IPS-18a (cell line): ENCODE results near the gene WDR55.
"Not testable (repeated sequence)": the region's sequence is repeated elsewhere in the genome, so short reads cannot be mapped to it uniquely, and the experiment has no call there.

Source experiments
- H3K27ac ChIP-seq: one replicate; pipeline ENCODE4 v1.5.1; 2013; ENCODE audit warnings: low read length
- H3K27me3 ChIP-seq: one replicate; pipeline ENCODE4 v1.6.1; 2013; ENCODE audit warnings: mild to moderate bottlenecking, low read length; ENCODE audit not compliant: control insufficient read depth, insufficient read depth
- H3K36me3 ChIP-seq: one replicate; pipeline ENCODE4 v1.6.1; 2013; ENCODE audit warnings: low read depth, low read length; ENCODE audit not compliant: control insufficient read depth
- H3K4me1 ChIP-seq: one replicate; pipeline ENCODE4 v1.6.1; 2013; ENCODE audit warnings: low read depth, low read length; ENCODE audit not compliant: control insufficient read depth
- H3K4me3 ChIP-seq: one replicate; pipeline ENCODE4 v1.5.1; 2013; ENCODE audit warnings: low read length
- H3K9ac ChIP-seq: one replicate; pipeline ENCODE4 v1.6.1; 2013; ENCODE audit warnings: mild to moderate bottlenecking, low read length, moderate library complexity
- H3K9me3 ChIP-seq: one replicate; pipeline ENCODE4 v1.6.1; 2013; ENCODE audit warnings: low read depth, low read length; ENCODE audit not compliant: control insufficient read depth

The WDR55 gene, protein sequence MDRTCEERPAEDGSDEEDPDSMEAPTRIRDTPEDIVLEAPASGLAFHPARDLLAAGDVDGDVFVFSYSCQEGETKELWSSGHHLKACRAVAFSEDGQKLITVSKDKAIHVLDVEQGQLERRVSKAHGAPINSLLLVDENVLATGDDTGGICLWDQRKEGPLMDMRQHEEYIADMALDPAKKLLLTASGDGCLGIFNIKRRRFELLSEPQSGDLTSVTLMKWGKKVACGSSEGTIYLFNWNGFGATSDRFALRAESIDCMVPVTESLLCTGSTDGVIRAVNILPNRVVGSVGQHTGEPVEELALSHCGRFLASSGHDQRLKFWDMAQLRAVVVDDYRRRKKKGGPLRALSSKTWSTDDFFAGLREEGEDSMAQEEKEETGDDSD

DNA sequence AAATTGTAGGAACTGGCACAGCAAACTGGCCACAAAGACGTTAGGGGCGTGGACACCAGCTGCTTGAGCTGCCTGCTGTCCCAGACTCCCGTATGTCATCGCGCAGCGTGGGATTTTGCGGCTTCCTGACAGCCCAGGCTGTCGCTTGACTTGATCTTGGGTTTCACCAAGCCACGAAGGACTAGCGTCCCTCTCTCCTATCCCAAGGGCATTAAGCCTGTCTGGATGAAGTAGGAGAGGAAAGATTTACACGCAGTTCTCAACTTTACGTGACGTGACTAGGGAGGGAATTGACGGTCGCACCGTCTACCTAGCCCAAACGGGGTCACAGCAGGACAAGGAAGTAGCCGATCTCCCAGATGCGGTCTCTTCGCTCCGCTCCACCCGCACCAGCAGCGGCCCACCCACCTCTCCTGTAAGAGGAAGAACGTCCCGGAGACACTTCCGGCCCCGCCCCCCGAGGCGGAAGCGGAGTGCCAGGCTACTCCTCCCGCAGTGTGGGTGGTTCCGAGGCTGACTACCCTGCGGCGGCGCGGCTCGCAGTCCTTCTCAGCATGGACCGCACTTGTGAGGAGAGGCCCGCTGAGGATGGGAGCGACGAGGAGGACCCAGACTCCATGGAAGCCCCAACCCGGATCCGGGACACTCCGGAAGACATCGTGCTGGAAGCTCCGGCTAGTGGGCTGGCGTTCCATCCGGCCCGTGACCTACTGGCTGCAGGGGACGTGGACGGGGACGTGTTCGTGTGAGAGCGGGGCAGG, at the start of gene WDR55:
TSS of gene WDR55 (plus strand) at position 546 of the 761 bp plus-strand sequence. CDS start at position 555, 9 bp downstream.
- no peak within 1 kb of the TSS for H3K27ac ChIP-seq

DNA sequence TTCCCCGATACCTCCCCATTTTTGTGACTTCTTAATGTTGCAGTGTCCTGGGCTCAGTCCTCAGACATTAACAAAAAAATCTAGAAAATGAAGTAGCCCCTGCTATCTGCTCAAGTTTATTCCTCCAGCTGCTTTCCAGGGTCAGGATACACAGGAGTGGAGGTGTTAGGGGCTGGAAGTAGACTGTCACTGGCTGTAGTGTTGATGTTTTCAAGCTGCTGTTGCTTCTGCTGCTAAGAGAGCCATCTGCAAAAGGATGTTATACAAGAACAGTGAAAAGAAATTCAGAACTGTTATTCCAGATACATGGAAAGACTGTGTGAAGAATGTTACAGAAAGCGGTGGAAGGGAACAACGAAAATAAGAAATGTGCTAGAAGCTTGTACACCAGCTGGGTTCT, 42.4 kb upstream of the WDR55 start:
- Histone ChIP-seq H3K27me3 (no peaks in the 10 kb centered on the region), H3K27ac (no peak overlapping the region), H3K9ac (no peak overlapping the region), H3K4me3 (no peak overlapping the region), H3K4me1 (no peaks in the 10 kb centered on the region), H3K9me3 (no peaks in the 10 kb centered on the region), H3K36me3 (no peaks in the 10 kb centered on the region)

More for the DNA sequence above, at the start of gene WDR55:
- no peaks in the 10 kb centered on the region for H3K9me3 ChIP-seq
- no peaks in the 10 kb centered on the region for H3K4me1 ChIP-seq
- no peaks in the 10 kb centered on the region for H3K27me3 ChIP-seq
- peak within 1 kb of the TSS; percentile 91 for H3K4me3 ChIP-seq
- peaks cover 53% of the 10 kb centered on the region for H3K36me3 ChIP-seq
- H3K9ac ChIP-seq = peak within 1 kb of the TSS; percentile 61

DNA sequence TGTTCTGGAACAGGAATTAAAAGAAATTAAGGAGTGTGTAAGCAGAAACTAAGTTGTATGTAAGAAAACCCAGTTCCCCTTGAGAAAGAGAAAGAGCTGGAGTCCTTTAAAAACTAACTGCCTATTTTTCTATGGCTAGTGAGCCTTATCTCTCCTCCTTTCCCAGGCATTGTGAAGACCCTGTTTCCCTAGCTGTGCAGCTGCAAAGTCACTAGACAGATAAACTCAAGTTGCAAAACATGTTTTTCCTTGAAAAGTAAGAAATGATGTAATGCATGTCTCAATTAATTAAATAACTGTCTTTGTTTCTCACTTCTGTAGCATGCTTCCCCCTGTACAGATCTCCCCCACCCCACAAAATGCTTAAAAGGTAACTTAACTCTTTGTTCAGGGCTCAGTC, 41.6 kb upstream of the WDR55 start:
- not testable (repeated sequence) for H3K27ac ChIP-seq, H3K27me3 ChIP-seq, H3K9me3 ChIP-seq, H3K4me3 ChIP-seq, H3K4me1 ChIP-seq, H3K36me3 ChIP-seq, H3K9ac ChIP-seq

DNA sequence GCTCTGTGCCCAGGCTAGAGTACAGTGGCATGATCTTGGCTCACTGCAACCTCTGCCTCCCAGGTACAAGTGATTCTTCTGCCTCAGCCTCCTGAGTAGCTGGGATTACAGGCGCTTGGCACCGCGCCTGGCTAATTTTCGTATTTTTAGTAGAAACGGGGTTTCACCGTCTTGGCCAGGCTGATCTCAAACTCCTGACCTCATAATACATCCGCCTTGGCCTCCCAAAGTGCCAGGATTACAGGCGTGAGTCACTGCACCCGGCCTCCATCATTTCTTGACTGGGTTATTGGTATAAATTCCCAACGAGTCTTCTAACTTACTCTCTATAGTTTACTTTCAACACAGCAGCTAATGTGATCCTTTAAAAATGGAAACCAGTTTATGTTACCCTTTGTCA, 39.8 kb upstream of the WDR55 start:
- H3K4me1 ChIP-seq, H3K36me3 ChIP-seq, H3K4me3 ChIP-seq, H3K27me3 ChIP-seq, H3K9me3 ChIP-seq, H3K27ac ChIP-seq, H3K9ac ChIP-seq: not testable (repeated sequence)

DNA sequence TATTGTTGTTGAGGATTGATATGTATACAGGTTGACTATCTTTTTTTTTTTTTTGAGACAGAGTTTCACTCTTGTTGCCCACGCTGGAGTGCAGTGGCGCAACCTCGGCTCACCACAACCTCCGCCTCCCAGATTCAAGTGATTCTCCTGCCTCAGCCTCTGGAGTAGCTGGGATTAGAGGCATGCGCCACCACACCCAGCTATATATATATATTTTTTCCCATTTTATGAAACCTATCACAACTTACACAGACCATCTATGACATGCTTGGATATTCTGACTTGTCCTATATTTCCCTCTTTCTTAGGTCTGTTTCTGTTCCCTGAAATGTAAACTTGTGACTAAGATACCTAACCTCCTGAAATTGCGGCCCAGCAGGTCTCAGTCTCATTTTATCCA, 36.7 kb upstream of the WDR55 start:
- Histone ChIP-seq H3K9me3 (peaks cover 5% of the 10 kb centered on the region), H3K4me3 (no peak overlapping the region), H3K27ac (no peak overlapping the region), H3K4me1 (no peaks in the 10 kb centered on the region), H3K36me3 (no peaks in the 10 kb centered on the region), H3K9ac (no peak overlapping the region), H3K27me3 (peaks cover 29% of the 10 kb centered on the region)

DNA sequence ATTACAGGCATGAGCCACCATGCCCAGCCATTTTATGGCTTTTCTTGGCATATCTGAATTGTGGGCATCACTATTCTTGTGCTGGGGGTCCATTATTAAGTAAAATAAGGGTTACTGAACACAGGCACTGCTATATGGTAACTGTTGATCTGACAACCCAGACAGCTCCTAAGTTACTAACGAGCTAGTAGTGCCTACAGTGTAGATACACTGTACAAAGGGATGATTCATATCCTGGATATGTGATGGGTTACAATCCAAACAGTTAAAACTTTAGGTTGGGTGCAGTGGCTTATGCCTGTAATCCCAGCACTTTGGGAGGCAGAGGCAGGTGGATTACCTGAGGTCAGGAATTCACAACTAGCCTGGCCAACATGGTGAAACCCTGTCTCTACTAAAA, 36.0 kb upstream of the WDR55 start:
- Histone ChIP-seq H3K27ac (no peak overlapping the region), H3K9ac (no peak overlapping the region), H3K27me3 (peaks cover 36% of the 10 kb centered on the region), H3K36me3 (no peaks in the 10 kb centered on the region), H3K4me3 (no peak overlapping the region), H3K9me3 (peaks cover 5% of the 10 kb centered on the region), H3K4me1 (no peaks in the 10 kb centered on the region)

DNA sequence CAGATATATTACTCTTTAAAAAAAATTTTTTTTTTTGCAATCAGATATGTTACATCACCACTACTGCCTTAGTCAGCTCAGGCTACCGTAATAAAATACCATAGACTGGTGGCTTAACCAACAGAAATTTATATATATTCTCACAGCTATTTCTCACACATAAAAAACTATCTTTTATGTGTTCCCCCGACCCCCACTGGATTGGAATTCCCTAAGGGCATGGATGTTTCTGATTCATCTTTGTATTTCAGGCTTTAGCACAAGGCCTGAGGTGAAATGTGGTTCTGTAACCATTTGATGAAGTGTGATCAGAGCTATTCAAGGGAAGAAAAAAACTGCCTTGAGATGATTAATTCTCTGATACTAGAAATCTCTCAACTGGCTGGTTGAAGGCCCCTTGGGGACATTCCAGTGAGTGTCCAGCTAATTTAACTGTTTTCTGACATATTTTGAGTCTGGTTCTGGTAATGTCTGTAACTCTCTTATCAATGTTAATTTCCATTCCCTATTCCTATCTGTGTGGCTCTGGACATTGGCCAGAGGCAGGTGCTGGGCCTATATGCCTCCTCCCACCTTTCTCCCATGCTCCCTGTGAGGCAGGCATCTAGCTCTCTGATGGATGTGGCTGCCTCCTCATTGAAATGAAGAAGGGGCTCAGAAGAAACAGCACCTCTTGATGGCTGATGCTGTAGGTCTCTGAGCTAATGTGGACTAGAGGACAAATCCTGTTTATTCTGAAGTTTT, 34.2 kb upstream of the WDR55 start:
- Histone ChIP-seq H3K4me3 (no peak overlapping the region), H3K27ac (no peak overlapping the region), H3K36me3 (no peaks in the 10 kb centered on the region), H3K9me3 (peaks cover 5% of the 10 kb centered on the region), H3K9ac (no peak overlapping the region), H3K27me3 (peaks cover 42% of the 10 kb centered on the region), H3K4me1 (no peaks in the 10 kb centered on the region)

DNA sequence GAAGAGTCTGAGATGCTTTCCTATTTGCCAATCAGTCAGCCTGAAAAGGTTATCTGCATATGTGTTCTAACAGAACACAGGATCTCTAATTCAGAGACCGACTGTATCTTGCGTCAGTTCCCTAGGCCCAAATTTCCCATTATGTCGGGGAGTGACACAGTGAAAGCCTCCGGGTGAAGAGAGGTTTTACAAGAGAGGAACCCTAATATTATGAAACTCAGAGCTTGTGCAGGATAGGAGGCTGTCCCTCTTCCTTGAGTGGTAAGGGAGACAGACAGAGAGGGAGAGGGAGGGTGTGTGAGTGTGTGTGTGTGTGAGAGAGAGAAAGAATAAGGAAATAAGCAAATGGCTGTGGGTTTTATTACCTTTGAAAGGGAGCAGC, 33.7 kb upstream of the WDR55 start:
- H3K4me1 ChIP-seq = no peaks in the 10 kb centered on the region
- H3K27me3 ChIP-seq = peaks cover 42% of the 10 kb centered on the region
- peaks cover 5% of the 10 kb centered on the region for H3K9me3 ChIP-seq
- H3K4me3 ChIP-seq = no peak overlapping the region
- H3K9ac ChIP-seq = no peak overlapping the region
- H3K36me3 ChIP-seq = no peaks in the 10 kb centered on the region
- no peak overlapping the region for H3K27ac ChIP-seq

DNA sequence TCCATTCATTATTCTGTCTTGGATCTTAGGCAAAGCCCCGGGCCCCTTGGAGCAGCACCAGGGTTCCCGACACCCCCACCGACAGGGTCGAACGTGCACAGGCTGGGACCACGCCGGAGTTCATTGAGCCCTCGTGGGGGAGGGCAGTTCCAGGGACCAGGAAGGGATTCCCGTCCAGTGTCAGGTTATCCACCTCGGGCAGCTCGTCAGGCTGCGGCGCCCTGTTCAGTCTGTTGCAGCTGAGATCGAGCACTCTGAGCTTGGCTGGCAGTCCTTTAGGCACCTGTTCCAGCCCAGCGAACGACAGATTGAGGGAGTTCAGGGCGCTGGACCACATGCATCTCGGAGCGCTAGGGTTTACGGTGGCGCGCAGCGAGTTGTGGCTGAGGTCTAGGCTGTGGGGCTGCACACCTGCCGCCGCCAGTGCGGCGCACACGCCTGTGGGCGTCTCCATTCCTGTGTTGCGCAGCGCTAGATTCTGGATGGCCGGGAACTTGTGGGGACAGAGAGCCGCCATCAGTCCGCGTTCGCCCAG, 32.8 kb upstream of the WDR55 start:
- no peaks in the 10 kb centered on the region for H3K4me1 ChIP-seq
- no peaks in the 10 kb centered on the region for H3K36me3 ChIP-seq
- H3K4me3 ChIP-seq = peak overlapping the region; percentile 50
- H3K9me3 ChIP-seq = peaks cover 5% of the 10 kb centered on the region
- H3K27me3 ChIP-seq = peaks cover 42% of the 10 kb centered on the region
- no peak overlapping the region for H3K9ac ChIP-seq
- no peak overlapping the region for H3K27ac ChIP-seq

DNA sequence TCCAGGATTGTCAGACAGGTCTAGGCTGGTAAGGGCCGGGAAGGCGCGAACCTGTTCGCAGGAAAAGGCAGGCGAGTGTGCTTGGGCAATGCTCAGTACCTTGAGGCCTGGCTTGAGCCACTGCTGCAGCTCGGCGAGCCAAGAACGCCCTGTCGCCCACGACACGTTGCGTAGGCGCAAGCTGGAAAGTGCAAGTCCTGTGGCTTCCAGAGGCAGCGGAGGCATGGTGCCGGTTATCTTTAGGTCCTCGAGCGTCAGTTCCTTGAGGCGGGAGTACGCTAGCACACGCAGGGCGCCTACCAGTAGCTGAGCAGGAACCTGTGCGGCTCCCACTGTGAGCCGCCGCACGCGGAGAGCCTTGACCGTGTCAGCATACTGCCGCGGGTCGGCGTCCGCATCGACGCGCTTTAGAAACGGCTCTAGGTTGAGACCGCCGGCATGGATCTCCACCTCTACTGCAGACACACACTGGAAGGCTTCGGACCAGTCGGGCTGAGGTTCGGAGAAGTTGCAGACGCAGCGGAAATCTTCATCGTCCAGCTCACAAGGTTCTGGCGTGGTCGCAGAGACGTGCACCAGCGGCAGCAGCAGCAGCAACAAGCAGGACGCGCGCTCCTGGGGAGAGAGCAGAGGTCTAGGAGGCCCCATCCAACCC, 32.2 kb upstream of the WDR55 start:
- H3K9ac ChIP-seq = no peak overlapping the region
- H3K27ac ChIP-seq = no peak overlapping the region
- no peaks in the 10 kb centered on the region for H3K36me3 ChIP-seq
- peak overlapping the region; percentile 50 for H3K4me3 ChIP-seq
- H3K9me3 ChIP-seq = peaks cover 5% of the 10 kb centered on the region
- H3K27me3 ChIP-seq = peaks cover 42% of the 10 kb centered on the region
- no peaks in the 10 kb centered on the region for H3K4me1 ChIP-seq

DNA sequence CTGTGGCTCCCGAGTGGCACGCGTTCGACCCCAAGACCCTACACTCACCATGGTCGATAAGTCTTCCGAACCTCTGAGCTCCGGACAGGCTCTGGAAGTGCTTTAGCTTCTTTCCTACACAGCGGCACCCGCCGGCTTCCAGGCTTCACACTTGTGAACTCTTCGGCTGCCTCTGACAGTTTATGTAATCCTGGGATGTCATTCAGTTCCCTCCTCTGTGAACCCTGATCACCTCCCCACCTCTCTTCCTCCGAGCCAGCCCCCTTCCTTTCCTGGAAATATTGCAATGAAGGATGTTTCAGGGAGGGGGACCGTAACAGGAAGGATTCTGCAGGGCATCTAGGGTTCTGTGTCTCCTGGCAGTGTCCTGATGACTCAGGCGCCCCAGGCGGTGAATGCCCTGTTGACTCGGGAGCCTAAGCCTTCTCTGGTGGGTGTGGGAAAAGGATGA, 31.7 kb upstream of the WDR55 start, which contains the start of gene CD14:
TSS of gene CD14 (minus strand) at position 155 of the 451 bp plus-strand sequence. CDS start at position 51, 104 bp downstream.
- no peak within 1 kb of the TSS for H3K27ac ChIP-seq
- peak within 1 kb of the TSS; percentile 50 for H3K4me3 ChIP-seq
- no peaks in the 10 kb centered on the region for H3K4me1 ChIP-seq

More for the DNA sequence above, 31.7 kb upstream of the WDR55 start, which contains the start of gene CD14:
- Histone ChIP-seq H3K27me3 (peaks cover 42% of the 10 kb centered on the region), H3K9me3 (peaks cover 5% of the 10 kb centered on the region), H3K9ac (no peak within 1 kb of the TSS), H3K36me3 (no peaks in the 10 kb centered on the region)
